Transverse colon (tissue), 4 donors: ENCODE data around the gene MED25. TPM values are rescaled to one million over a fixed set of nuclear protein-coding genes. Genes with fewer than 3 reads are reported as not detected.

Source experiments
- DNase-seq: peaks from one replicate; pipeline ENCODE4 v3.0.0-alpha.2; 2019
- H3K27ac ChIP-seq, 4 donors: fragments of 200-600 bp; sonication (generic); 2 replicates each; pipeline ENCODE4 v1.5.1; 2016 to 2018; ENCODE audit warnings: inconsistent platforms in 4 of 4
- H3K27me3 ChIP-seq: fragments of 200-600 bp; sonication (generic); 2 replicates; pipeline ENCODE4 v1.5.1; 2017; ENCODE audit warnings: inconsistent platforms
- H3K36me3 ChIP-seq, 4 donors: fragments of 200-600 bp; sonication (generic); 2 replicates each; pipeline ENCODE4 v1.5.1; 2017 to 2019; ENCODE audit warnings: inconsistent platforms in 4 of 4
- H3K4me1 ChIP-seq, 4 donors: fragments of 200-600 bp; sonication (generic); 2 replicates each; pipeline ENCODE4 v1.5.1; 2017 to 2020; ENCODE audit warnings: inconsistent platforms in 4 of 4
- H3K4me3 ChIP-seq, 4 donors: fragments of 200-600 bp; sonication (generic); 1 replicate in 1 of 4; 2 replicates in 3 of 4; pipeline versions ENCODE4 v1.5.1 to v1.6.1; 2017 to 2019; ENCODE audit warnings: inconsistent platforms in 4 of 4
- H3K9me3 ChIP-seq, 2 donors: fragments of 200-600 bp; sonication (generic); 2 replicates each; pipeline ENCODE4 v1.5.1; 2017 to 2019; ENCODE audit warnings: inconsistent platforms in 2 of 2
- CTCF ChIP-seq, 5 experiments: fragments of 200-600 bp in 3 of 5; fragments of 450-650 bp in 2 of 5; sonication (generic) in 3 of 5; IDR thresholded peaks; 1 replicate in 2 of 5; 2 replicates in 3 of 5; pipeline ENCODE4 v1.5.1; 2016 to 2017; ENCODE audit warnings: antibody characterized with exemption in 5 of 5, inconsistent platforms in 3 of 5, mild to moderate bottlenecking in 2 of 5, moderate library complexity in 1 of 5
- EP300 ChIP-seq: sonication (generic); formaldehyde crosslinking; IDR thresholded peaks from one replicate; pipeline ENCODE4 v1.6.1; 2017; ENCODE audit warnings: antibody characterized with exemption, low read depth
- POLR2A ChIP-seq: fragments of 450-650 bp; IDR thresholded peaks from one replicate; pipeline ENCODE4 v1.6.1; 2016; ENCODE audit warnings: antibody characterized with exemption, mild to moderate bottlenecking, moderate library complexity
- POLR2AphosphoS5 ChIP-seq, 3 donors: sonication (generic); formaldehyde crosslinking; IDR thresholded peaks; one replicate each; pipeline ENCODE4 v1.6.1; 2016; ENCODE audit warnings: antibody characterized with exemption in 3 of 3
- WGBS, 2 donors: methylation state at CpG; one replicate each; pipeline ENCODE4 v1.1.5; 2018; ENCODE audit warnings: low coverage in 1 of 2; 5-methylcytosine and 5-hydroxymethylcytosine counted together
- in situ Hi-C, 4 donors: fragments of 200-750 bp; cut with MboI; loops; one replicate each; pipeline versions ENCODE4 v1.15.0 to v1.15.1; 2017; ENCODE audit warnings: low sequenced_read_pairs in 3 of 4, low pct_ligation_motif_present in 1 of 4, low pct_unique_long_range_greater_than_20kb in 1 of 4
- intact Hi-C: fragments of 100-400 bp; cut with DNase I; formaldehyde crosslinking; loops from one replicate; pipeline ENCODE4 v1.15.1; 2023; ENCODE audit warnings: low total_unique reads
- total RNA-seq, 4 donors: library from RNA; depleted of rRNA; stranded (reverse); fragments of >200 nt; gene quantifications; one replicate each; pipeline ENCODE4 v1.1.0, GENCODE V29; 2016

The MED25 gene
- total RNA-seq, 4 donors from 2014 or later = 26.9 to 46.6 (median 38.7) TPM

GRCh38 chr19:49786376-49786820 lies 31.7 kb upstream of the MED25 start:
- Histone ChIP-seq H3K27ac (peak overlapping the region in 1 of 4 donors; percentile 34), H3K36me3 (peaks cover 0 to 25% (median 4%) of the 10 kb centered on the region in 4 donors), H3K27me3 (no peaks in the 10 kb centered on the region), H3K4me1 (peaks cover 0 to 5% (median 0%) of the 10 kb centered on the region in 4 donors), H3K9me3 (no peaks in the 10 kb centered on the region), H3K4me3 (no peak overlapping the region)
- intact Hi-C loops (no loop called here), in situ Hi-C loops (no loop called here)
- no peak for DNase-seq
- TF ChIP-seq EP300 (no peak), POLR2AphosphoS5 (IDR thresholded peaks at IDR 0.05) (no peak), CTCF (IDR thresholded peaks at IDR 0.05) (no peak), POLR2A (no peak)
- WGBS, 2 donors = 20 to 77% methylated on average over 1 to 9 of the region's 9 CpGs

DNA sequence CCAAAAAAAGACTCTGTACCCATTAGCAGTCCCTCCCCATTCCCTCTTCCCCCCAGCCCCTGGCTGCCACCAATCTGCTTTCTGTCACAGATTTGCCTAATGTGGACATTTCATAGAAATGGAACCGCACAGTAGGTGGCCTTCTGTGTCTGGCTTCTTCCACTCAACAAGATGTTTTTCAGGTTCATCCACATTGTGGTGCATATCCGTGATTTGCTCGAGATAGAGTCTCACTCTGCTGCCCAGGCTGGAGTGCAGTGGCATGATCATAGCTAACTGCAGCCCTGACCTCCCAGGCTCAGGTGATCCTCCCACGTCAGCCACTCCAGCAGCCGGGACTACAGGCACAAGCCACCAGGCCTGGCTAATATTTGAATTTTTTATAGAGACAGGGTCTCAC lies 30.3 kb upstream of the MED25 start:
- Histone ChIP-seq H3K27me3 (no peaks in the 10 kb centered on the region), H3K27ac (no peak overlapping the region), H3K9me3 (no peaks in the 10 kb centered on the region), H3K4me3 (no peak overlapping the region), H3K36me3 (peaks cover 0 to 24% (median 10%) of the 10 kb centered on the region in 4 donors), H3K4me1 (peaks cover 0 to 5% (median 0%) of the 10 kb centered on the region in 4 donors)
- 95% methylated on average over 5 of the region's 5 CpGs; no CpG with 5 or more reads in 1 of the 2 donors for WGBS, 2 donors
- in situ Hi-C loops (no loop called here), intact Hi-C loops (no loop called here)
- DNase-seq = no peak
- TF ChIP-seq CTCF (IDR thresholded peaks at IDR 0.05) (no peak), EP300 (no peak), POLR2AphosphoS5 (IDR thresholded peaks at IDR 0.05) (no peak), POLR2A (no peak)

GRCh38 chr19:49788857-49789256 lies 29.2 kb upstream of the MED25 start:
- 92 to 100% methylated on average over 1 to 10 of the region's 10 CpGs for WGBS, 2 donors
- intact Hi-C loops (no loop called here), in situ Hi-C loops (no loop called here)
- no peaks in the 10 kb centered on the region for H3K27me3 ChIP-seq
- no peak overlapping the region for H3K4me3 ChIP-seq
- no peak overlapping the region for H3K27ac ChIP-seq
- H3K9me3 ChIP-seq = no peaks in the 10 kb centered on the region
- TF ChIP-seq POLR2AphosphoS5 (IDR thresholded peaks at IDR 0.05) (no peak), CTCF (IDR thresholded peaks at IDR 0.05) (no peak), EP300 (no peak), POLR2A (no peak)
- no peak for DNase-seq
- peaks cover 0 to 24% (median 11%) of the 10 kb centered on the region in 4 donors for H3K36me3 ChIP-seq
- H3K4me1 ChIP-seq = peaks cover 0 to 5% (median 0%) of the 10 kb centered on the region in 4 donors

GRCh38 chr19:49790866-49791265 lies 27.2 kb upstream of the MED25 start:
- peaks cover 0 to 5% (median 0%) of the 10 kb centered on the region in 4 donors for H3K4me1 ChIP-seq
- DNase-seq = no peak
- intact Hi-C loops = no loop called here
- WGBS, 2 donors = 69 to 80% methylated on average over 1 to 9 of the region's 9 CpGs
- TF ChIP-seq CTCF (IDR thresholded peaks at IDR 0.05) (no peak), POLR2AphosphoS5 (IDR thresholded peaks at IDR 0.05) (no peak), POLR2A (no peak), EP300 (no peak)
- peaks cover 0 to 37% (median 17%) of the 10 kb centered on the region in 4 donors for H3K36me3 ChIP-seq
- H3K27ac ChIP-seq = peak overlapping the region in 1 of 4 donors; percentile 36
- in situ Hi-C loops = no loop called here
- H3K27me3 ChIP-seq = no peaks in the 10 kb centered on the region
- H3K9me3 ChIP-seq = no peaks in the 10 kb centered on the region
- H3K4me3 ChIP-seq = no peak overlapping the region
